Activated CD8-positive, alpha-beta memory T cell treated with anti-CD3 and anti-CD28 coated beads, Interleukin-2, amount 10 ng/mL, durations not matched to agents 7 days and 5 days (primary cell): Measurements from ENCODE around the gene DOCK10. TPM values are rescaled to one million over a fixed set of nuclear protein-coding genes. Genes with fewer than 3 reads are reported as not detected.
"Not testable (repeated sequence)": the region's sequence is repeated elsewhere in the genome, so short reads cannot be mapped to it uniquely, and the experiment has no call there.

Experiments
- ATAC-seq: fragments of 150-1000 bp; cut with Tn5 transposase; one replicate; pipeline ENCODE4 v1.10.0; 2021; ENCODE audit warnings: moderate library complexity
- CTCF ChIA-PET: fragments of 350-600 bp; sonication (Branson Sonifier 250); formaldehyde crosslinking; loops from one replicate; lab custom pipeline; 2021; ENCODE audit warnings: antibody characterized with exemption; lab: Charles Lee
- DNase-seq: peaks from one replicate; pipeline ENCODE4 v3.0.0-alpha.2; 2020
- H3K27ac Mint-ChIP-seq: one replicate; pipeline ENCODE4 v1.8.0; 2021; ENCODE audit warnings: mild to moderate bottlenecking, mixed read lengths
- H3K27me3 Mint-ChIP-seq: one replicate; pipeline ENCODE4 v1.8.0; 2021; ENCODE audit warnings: mixed read lengths
- H3K36me3 Mint-ChIP-seq: one replicate; pipeline ENCODE4 v1.8.0; 2021; ENCODE audit warnings: mild to moderate bottlenecking, mixed read lengths
- H3K4me1 Mint-ChIP-seq: one replicate; pipeline ENCODE4 v1.8.0; 2021; ENCODE audit warnings: mixed read lengths
- H3K4me3 Mint-ChIP-seq: one replicate; pipeline ENCODE4 v1.8.0; 2021; ENCODE audit warnings: mild to moderate bottlenecking, moderate library complexity, mixed read lengths
- H3K9me3 Mint-ChIP-seq: one replicate; pipeline ENCODE4 v1.8.0; 2022; ENCODE audit warnings: low read depth, mixed read lengths
- total RNA-seq, 2 experiments: library from RNA; stranded (reverse); gene quantifications; one replicate each; pipeline ENCODE4 v1.2.3, GENCODE V29; 2021

The DOCK10 gene
- total RNA-seq, 2 experiments from 2014 or later = 251 to 271 TPM

GRCh38 chr2:224943601-224944041, 98.6 kb downstream of the DOCK10 start:
- Mint-ChIP-seq H3K27ac (peak overlapping the region; percentile 85), H3K4me1 (peaks cover 61% of the 10 kb centered on the region), H3K4me3 (peak overlapping the region; percentile 86), H3K36me3 (peaks cover 42% of the 10 kb centered on the region)
- H3K9me3 Mint-ChIP-seq, H3K27me3 Mint-ChIP-seq: not testable (repeated sequence)
- CTCF ChIA-PET = interaction anchor here (0.7 to 14.1 kb wide), 3 partner anchors 14 to 660 kb away, joined by 3 to 132 read pairs (median 22); no protein-coding TSS in a partner anchor
- ATAC-seq (peak; percentile 45), DNase-seq (peak; percentile 71)

GRCh38 chr2:224941960-224942359, 100.3 kb downstream of the DOCK10 start:
- peak overlapping the region; percentile 8 for H3K4me3 Mint-ChIP-seq
- DNase-seq = no peak
- no peak for ATAC-seq
- peak overlapping the region; percentile 64 for H3K27ac Mint-ChIP-seq
- no peaks in the 10 kb centered on the region for H3K27me3 Mint-ChIP-seq
- H3K36me3 Mint-ChIP-seq = peaks cover 48% of the 10 kb centered on the region
- no peaks in the 10 kb centered on the region for H3K9me3 Mint-ChIP-seq
- H3K4me1 Mint-ChIP-seq = peaks cover 61% of the 10 kb centered on the region
- CTCF ChIA-PET = interaction anchor here (1.0 to 14.1 kb wide), 5 partner anchors 10 to 68 kb away, joined by 3 to 132 read pairs (median 4); no protein-coding TSS in a partner anchor

DNA sequence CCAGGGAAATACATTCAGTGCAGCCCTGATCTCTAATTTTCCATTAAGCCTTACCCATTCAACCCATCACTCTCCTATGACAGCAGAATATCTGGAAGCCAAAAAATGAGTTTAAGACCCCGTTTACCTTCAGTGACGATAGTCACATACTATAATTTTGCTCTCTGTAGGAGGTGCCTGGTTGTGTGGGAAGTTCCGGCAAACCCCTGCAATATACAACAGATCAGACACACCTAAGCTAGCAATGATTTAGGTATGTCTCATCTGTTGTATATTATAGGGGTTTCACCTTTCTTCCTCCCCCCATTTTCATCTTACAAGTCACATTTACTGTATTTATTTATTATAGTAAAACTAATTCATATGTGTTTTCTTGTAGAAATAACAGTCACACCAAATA, 101.7 kb downstream of the DOCK10 start:
- Mint-ChIP-seq H3K4me3 (no peak overlapping the region), H3K27ac (peak overlapping the region; percentile 48), H3K27me3 (no peaks in the 10 kb centered on the region), H3K9me3 (no peaks in the 10 kb centered on the region), H3K4me1 (peaks cover 69% of the 10 kb centered on the region), H3K36me3 (peaks cover 47% of the 10 kb centered on the region)
- DNase-seq = no peak
- no peak for ATAC-seq
- CTCF ChIA-PET = interaction anchor here (1.1 to 14.1 kb wide), 5 partner anchors 11 to 77 kb away, joined by 3 to 132 read pairs (median 5); no protein-coding TSS in a partner anchor

- CTCF ChIA-PET = interaction anchor here (0.5 to 1.5 kb wide), 9 partner anchors 9 to 103 kb away, joined by 3 to 4 read pairs (median 3); partner anchors contain the start of gene DOCK10
- ATAC-seq (peak; percentile 62), DNase-seq (no peak)
- Mint-ChIP-seq H3K36me3 (peaks cover 47% of the 10 kb centered on the region), H3K4me3 (peak overlapping the region; percentile 44), H3K27me3 (no peaks in the 10 kb centered on the region), H3K9me3 (no peaks in the 10 kb centered on the region), H3K27ac (peak overlapping the region; percentile 75), H3K4me1 (peaks cover 80% of the 10 kb centered on the region)
Observed at GRCh38 chr2:224938651-224939182, 103.6 kb downstream of the DOCK10 start.

- Mint-ChIP-seq H3K36me3 (peaks cover 50% of the 10 kb centered on the region), H3K27me3 (no peaks in the 10 kb centered on the region), H3K9me3 (no peaks in the 10 kb centered on the region), H3K27ac (peak overlapping the region; percentile 75), H3K4me3 (peak overlapping the region; percentile 44), H3K4me1 (peaks cover 82% of the 10 kb centered on the region)
- DNase-seq = no peak
- ATAC-seq = no peak
- CTCF ChIA-PET = interaction anchor here (1.0 to 1.5 kb wide), 3 partner anchors 13 to 63 kb away, joined by 3 to 4 read pairs (median 4); no protein-coding TSS in a partner anchor
Observed at GRCh38 chr2:224937887-224938286, 104.4 kb downstream of the DOCK10 start.

DNA sequence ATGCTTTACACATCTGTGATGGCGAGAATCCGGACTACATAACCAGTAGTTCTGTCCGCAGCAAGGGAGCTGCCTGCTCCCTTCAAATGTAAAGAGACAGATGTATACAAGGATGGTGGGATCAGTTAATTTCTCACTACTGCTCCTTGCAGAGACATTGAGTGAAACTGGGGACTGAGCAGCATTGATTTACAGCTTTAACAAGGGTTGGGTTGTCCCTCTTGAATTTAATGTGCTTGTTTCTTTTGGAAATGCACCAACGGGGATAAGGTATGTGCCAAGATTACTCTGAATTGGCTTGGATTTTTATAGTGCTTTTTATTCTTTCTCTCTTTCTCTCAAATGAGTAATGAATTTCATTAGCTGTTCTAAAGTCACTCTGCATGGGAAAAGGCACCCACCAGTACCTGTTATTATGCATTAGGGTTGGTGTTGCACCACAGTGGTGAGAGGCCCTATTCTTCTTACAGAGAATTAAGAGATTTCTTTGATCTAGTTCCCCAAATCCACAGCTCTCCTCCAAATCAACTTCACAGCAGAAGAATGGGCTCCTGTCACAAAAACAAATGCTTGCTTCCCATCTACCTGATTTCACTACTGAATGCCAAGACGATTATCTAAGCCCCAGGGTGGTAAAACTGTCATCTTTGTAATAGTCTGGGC, 107.6 kb downstream of the DOCK10 start:
- CTCF ChIA-PET = interaction anchor here (1.6 to 11.0 kb wide), 2 partner anchors 12 to 40 kb away, joined by 3 to 132 read pairs; no protein-coding TSS in a partner anchor
- no peaks in the 10 kb centered on the region for H3K9me3 Mint-ChIP-seq
- H3K36me3 Mint-ChIP-seq = peaks cover 53% of the 10 kb centered on the region
- peak overlapping the region; percentile 83 for H3K27ac Mint-ChIP-seq
- H3K27me3 Mint-ChIP-seq = no peaks in the 10 kb centered on the region
- no peak for ATAC-seq
- H3K4me3 Mint-ChIP-seq = no peak overlapping the region
- no peak for DNase-seq
- H3K4me1 Mint-ChIP-seq = peaks cover 87% of the 10 kb centered on the region

GRCh38 chr2:224933431-224933830, 108.8 kb downstream of the DOCK10 start:
- ATAC-seq (peak; percentile 49), DNase-seq (no peak)
- Mint-ChIP-seq H3K4me3 (peak overlapping the region; percentile 36), H3K36me3 (peaks cover 64% of the 10 kb centered on the region), H3K4me1 (peaks cover 89% of the 10 kb centered on the region), H3K27me3 (no peaks in the 10 kb centered on the region), H3K27ac (peak overlapping the region; percentile 83), H3K9me3 (no peaks in the 10 kb centered on the region)
- CTCF ChIA-PET = interaction anchor here (0.9 to 11.0 kb wide), 5 partner anchors 13 to 69 kb away, joined by 3 to 132 read pairs (median 3); no protein-coding TSS in a partner anchor

DNA sequence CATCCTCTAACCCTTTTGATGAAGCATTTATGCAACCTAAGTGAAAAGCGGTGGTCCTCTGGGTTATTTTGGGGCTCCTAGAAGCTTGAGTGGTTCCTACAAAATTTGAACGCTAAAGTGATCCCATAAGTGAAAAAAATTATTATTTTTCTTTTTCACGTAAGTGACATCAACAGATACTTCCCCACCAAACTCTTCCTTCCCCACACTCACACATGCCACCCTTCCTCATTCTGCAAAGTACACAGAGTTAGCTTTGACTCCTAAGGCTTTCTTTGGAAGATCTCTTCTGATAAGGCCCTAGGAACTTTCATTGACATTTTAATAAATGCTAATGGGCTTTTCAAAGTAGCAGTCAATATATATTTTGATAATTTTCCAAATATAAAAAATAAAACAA, 109.7 kb downstream of the DOCK10 start:
- H3K4me3 Mint-ChIP-seq = no peak overlapping the region
- no peaks in the 10 kb centered on the region for H3K27me3 Mint-ChIP-seq
- peak overlapping the region; percentile 94 for H3K27ac Mint-ChIP-seq
- no peaks in the 10 kb centered on the region for H3K9me3 Mint-ChIP-seq
- ATAC-seq (no peak), DNase-seq (no peak)
- H3K4me1 Mint-ChIP-seq = peaks cover 89% of the 10 kb centered on the region
- peaks cover 66% of the 10 kb centered on the region for H3K36me3 Mint-ChIP-seq
- CTCF ChIA-PET = interaction anchor here (1.0 to 11.0 kb wide), 4 partner anchors 14 to 110 kb away, joined by 3 to 132 read pairs (median 14); partner anchors contain the start of gene DOCK10

DNA sequence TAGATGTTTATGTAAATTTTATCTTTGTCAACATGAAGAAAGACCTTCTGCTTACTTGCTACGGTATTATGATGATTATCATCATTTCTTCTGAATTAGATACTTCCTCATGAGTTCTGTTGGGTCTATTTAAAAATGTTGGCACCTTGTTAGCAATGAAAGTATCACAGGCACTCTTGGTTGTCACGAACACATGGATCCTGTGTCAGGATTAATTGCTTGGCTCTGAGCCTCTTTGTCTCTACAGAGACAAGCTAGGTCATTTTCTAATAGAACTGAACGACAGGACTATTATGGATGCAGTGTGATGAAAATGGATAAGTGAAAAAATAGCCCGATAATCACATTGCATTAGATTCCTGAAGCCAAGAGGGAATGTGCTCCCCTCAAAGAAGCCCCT, 110.3 kb downstream of the DOCK10 start:
- no peak overlapping the region for H3K4me3 Mint-ChIP-seq
- H3K36me3 Mint-ChIP-seq = peaks cover 68% of the 10 kb centered on the region
- ATAC-seq (no peak), DNase-seq (no peak)
- CTCF ChIA-PET = interaction anchor here (1.0 to 11.0 kb wide), 3 partner anchors 15 to 110 kb away, joined by 3 to 132 read pairs (median 25); partner anchors contain the start of gene DOCK10
- H3K27me3 Mint-ChIP-seq = no peaks in the 10 kb centered on the region
- H3K27ac Mint-ChIP-seq = peak overlapping the region; percentile 94
- peaks cover 91% of the 10 kb centered on the region for H3K4me1 Mint-ChIP-seq
- no peaks in the 10 kb centered on the region for H3K9me3 Mint-ChIP-seq

DNA sequence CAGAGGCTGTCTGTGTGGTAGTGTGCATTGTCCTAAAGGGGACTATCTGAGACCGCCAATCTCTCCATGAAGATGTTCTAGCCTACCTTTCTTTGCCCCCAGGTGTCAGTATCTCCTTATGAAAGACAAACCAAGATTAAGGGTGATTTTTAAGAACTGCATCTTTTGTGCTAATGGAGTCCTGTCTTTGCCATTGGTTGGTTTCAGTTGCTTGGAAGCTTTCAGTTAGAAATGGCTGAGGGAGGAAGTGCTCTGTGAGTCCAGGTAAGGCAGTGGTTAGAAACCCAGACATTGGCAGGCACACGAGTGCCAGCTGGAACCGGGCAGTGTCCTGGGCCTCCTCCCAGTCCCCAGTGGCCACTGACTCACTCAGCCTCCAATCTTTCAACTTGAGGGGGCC, 111.3 kb downstream of the DOCK10 start:
- no peak for DNase-seq
- peak; percentile 8 for ATAC-seq
- Mint-ChIP-seq H3K9me3 (no peaks in the 10 kb centered on the region), H3K4me1 (peaks cover 93% of the 10 kb centered on the region), H3K36me3 (peaks cover 73% of the 10 kb centered on the region), H3K27ac (peak overlapping the region; percentile 94), H3K27me3 (no peaks in the 10 kb centered on the region), H3K4me3 (peak overlapping the region; percentile 55)
- CTCF ChIA-PET = interaction anchor here (0.8 to 11.0 kb wide), 6 partner anchors 16 to 71 kb away, joined by 3 to 132 read pairs (median 4); no protein-coding TSS in a partner anchor

- DNase-seq (peak; percentile 85), ATAC-seq (peak; percentile 3)
- CTCF ChIA-PET = interaction anchor here (0.7 to 11.0 kb wide), 7 partner anchors 9 to 72 kb away, joined by 3 to 132 read pairs (median 3); no protein-coding TSS in a partner anchor
- Mint-ChIP-seq H3K9me3 (no peaks in the 10 kb centered on the region), H3K27me3 (no peaks in the 10 kb centered on the region), H3K4me3 (peak overlapping the region; percentile 55), H3K27ac (peak overlapping the region; percentile 94), H3K36me3 (peaks cover 80% of the 10 kb centered on the region), H3K4me1 (peaks cover 96% of the 10 kb centered on the region)
Observed at GRCh38 chr2:224930124-224930523, 112.1 kb downstream of the DOCK10 start.

- Mint-ChIP-seq H3K27me3 (no peaks in the 10 kb centered on the region), H3K9me3 (no peaks in the 10 kb centered on the region), H3K4me1 (peaks cover 96% of the 10 kb centered on the region), H3K27ac (peak overlapping the region; percentile 94), H3K36me3 (peaks cover 78% of the 10 kb centered on the region), H3K4me3 (peak overlapping the region; percentile 55)
- ATAC-seq = no peak
- CTCF ChIA-PET = interaction anchor here (0.7 to 11.0 kb wide), 4 partner anchors 9 to 74 kb away, joined by 3 to 132 read pairs (median 5); no protein-coding TSS in a partner anchor
- no peak for DNase-seq
Observed at GRCh38 chr2:224929512-224929911, 112.8 kb downstream of the DOCK10 start.

DNA sequence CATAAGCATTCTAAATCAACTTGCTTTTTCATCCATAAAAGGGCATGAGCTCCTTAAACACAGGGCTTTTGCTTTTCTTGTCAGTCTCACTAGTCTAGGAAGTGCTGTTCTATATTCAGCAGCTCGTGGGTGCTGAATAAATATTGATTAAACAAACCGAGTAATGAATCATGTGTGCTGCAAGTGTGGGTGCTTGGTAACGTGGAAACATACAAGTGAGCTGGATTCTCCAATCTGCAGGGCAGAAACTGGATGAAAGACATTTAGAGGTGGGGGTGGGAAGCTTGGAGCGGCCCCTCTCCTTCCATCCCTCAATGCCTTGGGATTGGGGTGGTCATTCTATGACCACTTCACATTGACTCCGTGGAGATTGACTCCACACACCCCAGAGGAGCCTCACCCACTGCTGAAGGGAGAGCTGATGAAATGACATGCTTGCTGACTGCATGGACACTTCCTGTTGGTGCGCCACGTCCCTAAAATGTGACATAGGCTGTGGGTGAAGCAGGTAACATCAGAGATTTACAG, 114.6 kb downstream of the DOCK10 start:
- Mint-ChIP-seq H3K27ac (peak overlapping the region; percentile 94), H3K4me1 (peaks cover 96% of the 10 kb centered on the region), H3K27me3 (no peaks in the 10 kb centered on the region), H3K36me3 (peaks cover 81% of the 10 kb centered on the region), H3K9me3 (no peaks in the 10 kb centered on the region), H3K4me3 (peak overlapping the region; percentile 46)
- ATAC-seq (peak; percentile 62), DNase-seq (peak; percentile 87)
- CTCF ChIA-PET = interaction anchor here (1.2 to 11.0 kb wide), 10 partner anchors 9 to 129 kb away, joined by 3 to 132 read pairs (median 4); no protein-coding TSS in a partner anchor
